Lung (tissue), 12 donors: Measurements from ENCODE around the gene CEP131. TPM values are rescaled to one million over a fixed set of nuclear protein-coding genes. Genes with fewer than 3 reads are reported as not detected.

Experiments used
- ATAC-seq: fragments of 200-7000 bp; cut with Tn5 transposase; one replicate; pipeline ENCODE4 v1.9.1; 2020; ENCODE audit warnings: moderate number of reproducible peaks; ENCODE audit not compliant: insufficient read depth, low FRiP score
- DNase-seq, 3 donors: peaks; one replicate each; pipeline ENCODE4 v3.0.0-alpha.2; 2013 to 2017
- H3K27ac ChIP-seq, 2 donors: one replicate each; pipeline ENCODE4 v1.5.1; 2013; ENCODE audit warnings: mild to moderate bottlenecking in 2 of 2, moderate library complexity in 2 of 2, control low read depth in 1 of 2, inconsistent platforms in 1 of 2, low read depth in 1 of 2, low read length in 1 of 2
- H3K27me3 ChIP-seq, 3 donors: one replicate each; pipeline ENCODE4 v1.5.1; 2013; ENCODE audit warnings: low read length in 2 of 3; ENCODE audit not compliant: control insufficient read depth in 3 of 3, insufficient read depth in 3 of 3
- H3K36me3 ChIP-seq, 4 donors: one replicate each; pipeline ENCODE4 v1.5.1; 2013; ENCODE audit warnings: low read length in 4 of 4, mild to moderate bottlenecking in 1 of 4, moderate library complexity in 1 of 4; ENCODE audit not compliant: control insufficient read depth in 4 of 4, insufficient read depth in 4 of 4
- H3K4me1 ChIP-seq, 5 donors: one replicate each; pipeline ENCODE4 v1.5.1; 2013; ENCODE audit warnings: low read length in 5 of 5, mild to moderate bottlenecking in 2 of 5, moderate library complexity in 1 of 5; ENCODE audit not compliant: control insufficient read depth in 5 of 5, insufficient read depth in 5 of 5
- H3K4me3 ChIP-seq: one replicate; pipeline ENCODE4 v1.5.1; 2013; ENCODE audit warnings: mild to moderate bottlenecking, control low read depth, moderate library complexity
- H3K9ac ChIP-seq, 2 donors: one replicate each; pipeline ENCODE4 v1.5.1; 2013; ENCODE audit warnings: low read length in 2 of 2, control low read depth in 1 of 2; ENCODE audit not compliant: insufficient read depth in 1 of 2
- H3K9me3 ChIP-seq, 4 donors: one replicate each; pipeline ENCODE4 v1.5.1; 2013; ENCODE audit warnings: low read length in 3 of 4, mild to moderate bottlenecking in 1 of 4, moderate library complexity in 1 of 4; ENCODE audit not compliant: control insufficient read depth in 4 of 4, insufficient read depth in 3 of 4
- WGBS, 2 donors: extraction: QIAGEN DNeasy Blood & Tissue Kit; methylation state at CpG; one replicate each; pipeline ENCODE4 v1.1.7; 2013; 5-methylcytosine and 5-hydroxymethylcytosine counted together
- polyA plus RNA-seq, 2 donors: library from polyadenylated mRNA; stranded (reverse); fragments of 200-250 nt; gene quantifications; one replicate each; pipeline ENCODE4 v1.2.1, GENCODE V29; 2013
- total RNA-seq, 2 donors: library from RNA; depleted of rRNA in 1 of 2; stranded (reverse); fragments of >200 nt in 1 of 2; gene quantifications; one replicate each; pipeline ENCODE4 v1.2.1, GENCODE V29; 2014 to 2021
- TF ChIP-seq, protein P1 (sequence below): IDR thresholded peaks from 2 replicates; pipeline ENCODE4 v1.5.1; 2012; ENCODE audit warnings: mild to moderate bottlenecking; ENCODE audit errors: control extremely low read depth, extremely low read depth
- donor health status: control.
- donor health status: control.
- donor health status: Bipolar disorder and iron deficiency.
- donor health status: healthy.
- donor health status: DM: yes; HTN: yes; CAD: no.

The CEP131 gene
- total and polyA plus RNA-seq, 4 donors = 7.0 to 14.5 (median 10.9) TPM

GRCh38 chr17:81238490-81238814 lies 15.7 kb upstream of the CEP131 start:
- H3K4me3 ChIP-seq = peak overlapping the region; percentile 87
- ATAC-seq (no peak), DNase-seq (no peak)
- H3K9ac ChIP-seq = peak overlapping the region in 1 of 2 donors; percentile 16
- H3K4me1 ChIP-seq = peaks cover 0 to 19% (median 9%) of the 10 kb centered on the region in 5 donors
- H3K9me3 ChIP-seq = no peaks in the 10 kb centered on the region
- 0 to 1% methylated on average over 21 to 26 of the region's 26 CpGs for WGBS, 2 donors
- H3K36me3 ChIP-seq = peaks cover 0 to 25% (median 0%) of the 10 kb centered on the region in 4 donors
- TF ChIP-seq, protein P1, sequence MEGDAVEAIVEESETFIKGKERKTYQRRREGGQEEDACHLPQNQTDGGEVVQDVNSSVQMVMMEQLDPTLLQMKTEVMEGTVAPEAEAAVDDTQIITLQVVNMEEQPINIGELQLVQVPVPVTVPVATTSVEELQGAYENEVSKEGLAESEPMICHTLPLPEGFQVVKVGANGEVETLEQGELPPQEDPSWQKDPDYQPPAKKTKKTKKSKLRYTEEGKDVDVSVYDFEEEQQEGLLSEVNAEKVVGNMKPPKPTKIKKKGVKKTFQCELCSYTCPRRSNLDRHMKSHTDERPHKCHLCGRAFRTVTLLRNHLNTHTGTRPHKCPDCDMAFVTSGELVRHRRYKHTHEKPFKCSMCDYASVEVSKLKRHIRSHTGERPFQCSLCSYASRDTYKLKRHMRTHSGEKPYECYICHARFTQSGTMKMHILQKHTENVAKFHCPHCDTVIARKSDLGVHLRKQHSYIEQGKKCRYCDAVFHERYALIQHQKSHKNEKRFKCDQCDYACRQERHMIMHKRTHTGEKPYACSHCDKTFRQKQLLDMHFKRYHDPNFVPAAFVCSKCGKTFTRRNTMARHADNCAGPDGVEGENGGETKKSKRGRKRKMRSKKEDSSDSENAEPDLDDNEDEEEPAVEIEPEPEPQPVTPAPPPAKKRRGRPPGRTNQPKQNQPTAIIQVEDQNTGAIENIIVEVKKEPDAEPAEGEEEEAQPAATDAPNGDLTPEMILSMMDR = no peak
- H3K27me3 ChIP-seq = no peaks in the 10 kb centered on the region
- H3K27ac ChIP-seq = peak overlapping the region; percentile 54 to 63

DNA sequence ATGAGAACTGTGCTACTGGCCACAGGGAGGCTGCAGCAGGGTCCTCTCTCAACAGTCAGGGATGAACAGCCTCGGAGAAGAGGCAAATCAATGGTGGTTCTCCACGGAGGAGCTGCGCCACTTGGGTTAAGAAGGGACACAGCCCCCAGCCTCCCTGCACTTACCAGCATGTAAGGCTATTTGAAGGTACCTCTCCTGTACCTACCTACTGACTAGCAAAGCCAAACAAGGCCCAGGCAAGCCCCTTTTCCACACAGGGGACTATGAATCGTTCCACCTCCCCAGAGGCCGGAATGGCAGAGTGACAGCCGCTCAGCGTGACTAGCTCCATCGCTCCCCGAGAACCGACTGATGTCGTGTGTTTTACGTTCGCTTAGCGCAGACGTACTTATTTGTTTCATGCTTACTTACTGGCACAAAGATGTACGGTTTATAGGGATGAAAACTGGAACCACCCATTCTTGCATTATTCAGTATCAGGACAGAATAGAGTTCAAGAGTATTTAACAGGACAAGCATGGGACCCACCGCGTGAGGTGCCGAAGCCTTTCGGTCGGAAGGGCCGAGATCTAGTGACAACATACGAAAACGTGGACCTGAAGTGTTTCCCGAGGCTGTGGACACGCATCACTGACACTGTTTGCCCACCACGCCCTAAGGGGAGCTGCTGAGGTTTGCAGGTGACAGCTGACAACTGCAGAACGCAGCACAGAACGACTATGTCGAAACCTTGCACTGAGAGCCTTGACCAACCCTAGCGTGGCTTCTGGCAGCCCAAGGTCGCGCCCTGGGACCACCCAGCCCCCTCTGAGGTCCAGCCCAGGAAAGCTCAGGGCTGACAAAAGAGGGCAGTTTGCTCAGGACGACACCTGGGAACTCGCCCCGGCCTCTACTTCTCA lies 15.1 kb upstream of the CEP131 start:
- H3K9ac ChIP-seq = peak overlapping the region in 1 of 2 donors; percentile 16
- H3K27me3 ChIP-seq = no peaks in the 10 kb centered on the region
- peaks cover 0 to 19% (median 9%) of the 10 kb centered on the region in 5 donors for H3K4me1 ChIP-seq
- DNase-seq (no peak), ATAC-seq (no peak)
- peaks cover 0 to 31% (median 0%) of the 10 kb centered on the region in 4 donors for H3K36me3 ChIP-seq
- TF ChIP-seq, protein P1 = no peak
- WGBS, 2 donors = 53 to 63% methylated on average over 36 of the region's 36 CpGs
- no peak overlapping the region for H3K27ac ChIP-seq
- H3K9me3 ChIP-seq = no peaks in the 10 kb centered on the region
- H3K4me3 ChIP-seq = peak overlapping the region; percentile 87

DNA sequence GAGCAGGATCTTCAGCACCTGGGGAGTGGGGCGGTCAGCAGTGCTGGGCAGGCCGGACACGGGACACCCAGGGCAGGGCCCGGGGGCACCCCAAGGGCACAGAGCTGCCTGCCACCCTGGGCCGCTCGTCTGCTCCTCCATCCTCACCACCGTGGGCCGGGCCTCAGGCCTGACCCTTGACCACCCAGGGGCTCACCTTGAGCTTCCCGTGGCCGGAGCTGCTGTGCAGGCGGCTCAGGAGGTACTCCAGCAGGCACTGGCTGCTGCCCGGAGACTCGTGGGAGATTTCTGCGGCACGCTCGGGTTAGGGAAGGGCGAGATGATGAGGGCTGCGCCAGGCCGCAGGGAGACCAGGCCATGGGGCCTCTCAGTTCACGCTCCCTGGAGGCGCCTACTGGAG lies 14.0 kb upstream of the CEP131 start:
- Histone ChIP-seq H3K27ac (no peak overlapping the region), H3K36me3 (peaks cover 0 to 39% (median 0%) of the 10 kb centered on the region in 4 donors), H3K4me1 (peaks cover 0 to 19% (median 9%) of the 10 kb centered on the region in 5 donors), H3K4me3 (no peak overlapping the region), H3K9ac (no peak overlapping the region), H3K27me3 (no peaks in the 10 kb centered on the region), H3K9me3 (no peaks in the 10 kb centered on the region)
- WGBS, 2 donors = 92 to 97% methylated on average over 17 to 21 of the region's 21 CpGs
- TF ChIP-seq, protein P1 = no peak
- DNase-seq (no peak), ATAC-seq (no peak)
